ENCODE results near the gene GPD1L.

The GPD1L gene

DNA sequence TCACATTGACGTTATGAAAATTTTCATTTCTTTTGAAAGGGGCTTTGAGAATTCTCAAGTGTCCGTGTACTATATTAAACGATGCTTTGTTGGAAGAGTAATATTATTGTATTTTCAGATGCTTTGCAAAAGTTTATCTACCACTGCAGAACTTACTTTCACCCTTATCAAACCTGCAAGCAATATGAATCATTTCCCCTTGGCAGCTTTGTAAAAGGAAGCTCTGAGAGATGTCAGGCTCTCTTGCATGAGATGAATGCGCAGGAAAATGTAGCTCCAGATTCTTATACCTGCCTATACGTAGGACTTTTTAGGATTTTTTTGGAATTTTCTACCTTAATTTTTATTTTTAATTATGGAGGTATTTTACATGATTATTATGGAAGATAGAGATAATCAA lies 34.5 kb downstream of the GPD1L start:
- no peak for DNase-seq

GRCh38 chr3:32143849-32144757 lies 37.7 kb downstream of the GPD1L start:
- DNase-seq: peak; percentile 31 to 60

DNA sequence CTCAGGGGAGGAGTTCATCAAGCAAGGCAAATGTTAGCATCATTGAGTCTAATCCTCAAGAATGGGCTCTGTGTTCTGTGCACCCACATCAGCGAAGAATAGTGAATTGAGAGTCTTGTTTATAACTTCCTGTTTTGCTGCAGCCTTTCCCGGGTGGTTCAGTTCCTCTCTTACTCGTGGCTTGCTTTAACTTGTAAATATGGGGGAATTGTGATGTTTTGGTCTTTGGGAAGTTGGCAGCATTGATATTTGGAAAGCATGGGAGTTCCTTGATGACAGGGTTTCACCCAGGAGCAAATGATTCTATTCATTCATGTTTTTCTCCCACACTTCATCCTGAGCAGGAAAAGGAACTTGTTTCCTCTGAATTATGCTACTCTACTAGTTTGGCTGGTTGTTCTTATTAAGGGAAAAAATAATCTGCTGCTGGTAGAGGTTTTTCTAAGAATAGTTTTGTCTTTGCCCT lies 40.4 kb downstream of the GPD1L start:
- DNase-seq: no peak

DNA sequence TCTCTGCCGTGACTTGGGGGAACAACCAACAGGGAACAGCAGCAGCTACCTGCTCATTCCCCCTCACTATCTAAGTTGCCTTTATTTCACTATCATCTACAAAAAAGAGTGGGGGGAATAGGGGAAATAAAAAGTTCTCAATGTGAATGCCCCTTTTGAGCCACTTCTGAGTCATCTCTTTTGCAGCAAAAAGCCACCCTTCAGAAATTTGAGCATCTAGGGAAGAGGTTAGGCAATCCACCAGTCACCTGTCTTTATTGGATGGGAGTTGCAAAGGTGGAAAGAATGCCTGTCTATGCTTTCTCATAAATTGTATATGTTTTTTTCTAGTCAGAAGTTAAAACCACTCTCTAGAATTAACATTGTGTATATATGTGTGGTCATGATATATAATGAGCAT lies 41.1 kb downstream of the GPD1L start:
- DNase-seq: no peak

DNA sequence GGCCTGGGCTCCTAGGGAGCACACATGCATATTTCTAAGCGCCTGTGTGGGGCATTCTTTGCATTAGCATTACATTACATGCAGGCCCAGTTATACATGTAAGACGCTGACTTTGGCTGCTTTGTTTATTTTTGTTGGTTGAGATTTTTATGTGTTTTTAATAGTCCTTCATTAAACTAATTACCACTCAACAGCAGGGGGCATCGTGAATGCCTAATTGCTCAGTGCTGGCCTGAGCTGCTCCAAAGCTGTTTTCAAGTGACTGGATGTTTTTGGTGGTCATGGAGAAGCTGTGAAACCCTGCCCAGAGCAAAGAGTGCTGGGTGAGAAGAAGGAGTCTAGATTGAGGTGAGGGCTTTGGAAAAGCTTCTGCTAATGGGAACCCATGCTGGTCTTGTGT lies 41.5 kb downstream of the GPD1L start:
- DNase-seq: no peak

DNA sequence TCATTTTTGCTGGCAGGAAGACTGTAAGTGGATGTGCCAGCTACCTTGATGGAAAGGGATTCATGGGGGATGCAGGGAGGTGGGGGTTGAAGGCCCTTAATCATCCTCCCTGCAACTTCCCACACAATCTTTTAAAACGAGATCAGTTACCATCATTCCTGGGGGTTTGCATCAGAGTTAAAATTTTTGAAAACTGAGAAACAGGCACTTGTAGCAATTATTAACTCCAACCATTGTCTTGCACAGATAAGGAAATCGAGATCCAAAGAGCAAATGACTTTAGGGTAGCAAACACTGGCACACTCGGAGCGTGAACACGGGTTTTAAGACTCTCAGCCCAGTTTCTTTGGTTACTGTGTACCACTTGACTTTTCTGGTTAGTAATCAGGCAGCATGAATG lies 41.9 kb downstream of the GPD1L start:
- DNase-seq: no peak

DNA sequence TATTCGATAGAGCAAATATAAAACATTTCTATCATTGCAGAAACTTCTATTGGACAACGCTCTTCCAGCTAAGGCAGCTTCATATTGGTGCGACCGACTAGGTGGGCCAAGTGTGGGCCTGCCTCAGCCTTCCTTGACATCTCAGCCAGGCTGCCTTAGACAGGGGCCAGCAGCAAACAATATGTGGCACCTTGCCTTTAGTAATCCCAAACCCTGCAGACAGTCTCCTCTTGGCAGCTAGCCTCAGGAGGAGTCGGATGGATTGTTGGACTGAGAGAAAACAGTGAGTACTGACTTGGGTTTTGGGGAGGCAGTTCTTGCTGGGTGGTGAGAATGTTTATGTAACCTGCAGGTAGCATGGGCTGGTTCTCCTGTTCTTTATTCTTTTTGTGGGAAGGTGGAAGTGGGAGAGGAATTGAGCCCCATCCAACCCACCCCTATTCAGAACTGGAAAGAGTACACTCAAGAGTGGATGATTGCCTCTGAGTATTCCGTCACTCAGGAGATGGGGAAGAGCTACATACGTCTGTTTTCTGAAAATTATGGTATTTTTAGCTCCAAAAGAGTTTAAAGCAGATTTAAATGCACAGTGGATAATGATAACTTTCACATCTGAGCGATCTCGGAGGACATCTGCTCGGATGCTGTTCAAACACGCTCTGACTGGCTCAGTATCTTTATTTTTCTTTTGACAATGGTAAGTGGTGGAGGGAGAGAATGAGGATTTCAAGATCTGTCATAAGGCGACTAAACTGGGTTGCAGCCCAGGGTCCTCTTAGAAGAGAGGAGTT lies 47.2 kb downstream of the GPD1L start:
- DNase-seq: no peak

- DNase-seq: no peak
Measured at GRCh38 chr3:32154205-32154579, 47.8 kb downstream of the GPD1L start.

DNA sequence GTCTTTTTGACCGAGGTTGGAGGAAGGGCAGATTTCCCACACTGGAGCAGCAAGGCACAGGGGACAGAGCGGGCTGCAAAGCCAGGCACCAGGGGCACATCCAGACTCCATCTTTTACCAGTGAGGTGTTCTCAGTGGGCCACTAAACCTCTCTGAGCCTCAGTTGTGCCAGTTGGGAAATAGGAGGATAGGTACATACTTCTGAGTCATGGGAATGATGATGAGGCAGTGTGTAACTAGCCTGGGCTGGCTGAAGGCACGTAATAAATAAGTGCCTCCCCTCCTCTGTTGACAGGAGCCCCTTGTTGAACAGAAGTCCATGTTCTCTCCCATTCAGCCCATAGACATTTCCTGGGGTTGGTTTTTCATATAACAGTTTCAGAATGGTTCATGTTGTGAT lies 48.7 kb downstream of the GPD1L start:
- no peak for DNase-seq

- no peak for DNase-seq
Measured at GRCh38 chr3:32157600-32158264, 51.3 kb downstream of the GPD1L start.

GRCh38 chr3:32160706-32161214 lies 54.3 kb downstream of the GPD1L start:
- no peak for DNase-seq

DNA sequence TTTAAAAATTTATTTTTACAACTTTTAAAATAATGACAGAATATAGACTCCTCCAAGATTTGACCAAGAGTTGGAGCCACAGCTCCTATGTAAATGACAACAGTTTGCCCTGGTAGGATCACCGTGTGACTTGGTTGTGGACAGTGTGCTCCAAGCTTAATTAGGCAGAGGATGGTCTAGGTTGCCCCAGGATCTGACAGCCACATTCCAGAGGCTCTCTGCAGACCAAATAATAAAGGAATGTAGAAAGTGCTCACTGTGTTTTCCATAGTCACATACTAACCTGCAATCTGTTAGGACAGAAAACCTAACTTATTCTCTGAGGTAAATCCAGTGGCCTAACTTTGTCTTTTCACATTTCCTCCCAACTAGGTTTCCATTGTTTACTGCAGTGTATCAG lies 59.0 kb downstream of the GPD1L start:
- DNase-seq: no peak

GRCh38 chr3:32166654-32167053 lies 60.2 kb downstream of the GPD1L start:
- no peak for DNase-seq

DNA sequence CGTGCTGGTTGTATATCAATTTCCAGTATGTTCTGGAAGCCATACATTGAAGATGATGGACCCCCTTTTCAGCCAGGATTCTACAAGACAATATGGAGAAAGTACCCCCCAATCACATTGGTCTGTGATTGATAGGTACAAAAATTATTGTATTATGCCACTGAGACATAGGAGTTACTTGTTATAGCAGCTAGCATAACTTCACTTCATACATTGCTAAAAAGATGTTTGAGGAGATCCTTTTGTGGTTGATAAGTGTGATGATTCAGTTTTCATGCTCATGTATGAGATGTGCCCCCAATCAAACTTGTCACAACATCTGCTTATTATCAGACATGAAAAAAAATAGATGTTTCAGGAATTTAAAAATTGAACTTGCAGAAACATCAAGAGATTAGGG lies 66.0 kb downstream of the GPD1L start:
- no peak for DNase-seq

GRCh38 chr3:32175607-32176197 lies 69.3 kb downstream of the GPD1L start:
- peak; percentile 50 to 67 for DNase-seq

- peak; percentile 53 to 69 for DNase-seq
Measured at GRCh38 chr3:32176989-32177701, 70.7 kb downstream of the GPD1L start.

DNA sequence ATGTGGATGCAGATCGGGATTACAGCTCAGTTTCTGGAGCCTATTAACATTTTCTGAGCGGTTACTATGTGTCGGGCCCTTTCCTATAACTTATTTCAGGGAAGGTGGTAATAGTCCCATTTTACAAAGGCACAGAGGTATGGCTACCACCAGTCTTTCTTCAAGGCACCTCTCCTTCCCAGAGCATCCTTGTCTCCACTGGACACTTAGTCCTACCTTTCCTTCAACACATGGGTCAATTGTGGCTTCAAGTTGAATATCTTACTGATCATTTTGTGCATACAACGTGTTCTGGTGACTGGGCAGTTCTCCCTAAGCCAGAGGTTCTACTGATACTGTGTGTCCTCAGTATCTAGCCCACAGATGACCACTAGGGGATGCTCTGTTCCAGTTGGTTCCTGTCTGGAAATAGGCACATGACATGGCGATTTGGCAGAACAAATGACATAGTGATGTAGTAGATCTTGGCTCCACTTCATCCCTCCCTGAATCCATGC lies 71.3 kb downstream of the GPD1L start:
- DNase-seq: peak; percentile 53 to 71

- no peak for DNase-seq
Measured at GRCh38 chr3:32180141-32180784, 73.8 kb downstream of the GPD1L start.

GRCh38 chr3:32181365-32181764 lies 74.9 kb downstream of the GPD1L start:
- DNase-seq: no peak

DNA sequence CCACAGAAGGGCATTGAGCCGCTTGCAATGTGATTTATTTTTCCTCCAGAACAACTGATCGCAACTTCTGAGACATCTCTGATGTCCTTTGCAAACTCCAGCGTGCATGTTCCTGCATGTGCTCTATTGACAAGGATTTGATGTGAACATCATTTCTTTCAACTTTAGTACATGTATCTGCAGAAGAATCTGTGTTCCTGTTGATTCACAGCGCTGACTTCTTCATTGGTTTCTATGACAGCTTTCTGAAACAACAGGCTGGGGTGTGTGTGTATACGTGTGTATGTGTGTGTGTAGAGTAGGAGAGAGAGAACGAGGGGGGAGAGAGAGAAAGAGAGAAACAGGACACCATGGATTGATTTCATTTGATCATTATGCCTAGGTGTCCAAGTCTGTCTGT lies 75.4 kb downstream of the GPD1L start:
- no peak for DNase-seq

DNA sequence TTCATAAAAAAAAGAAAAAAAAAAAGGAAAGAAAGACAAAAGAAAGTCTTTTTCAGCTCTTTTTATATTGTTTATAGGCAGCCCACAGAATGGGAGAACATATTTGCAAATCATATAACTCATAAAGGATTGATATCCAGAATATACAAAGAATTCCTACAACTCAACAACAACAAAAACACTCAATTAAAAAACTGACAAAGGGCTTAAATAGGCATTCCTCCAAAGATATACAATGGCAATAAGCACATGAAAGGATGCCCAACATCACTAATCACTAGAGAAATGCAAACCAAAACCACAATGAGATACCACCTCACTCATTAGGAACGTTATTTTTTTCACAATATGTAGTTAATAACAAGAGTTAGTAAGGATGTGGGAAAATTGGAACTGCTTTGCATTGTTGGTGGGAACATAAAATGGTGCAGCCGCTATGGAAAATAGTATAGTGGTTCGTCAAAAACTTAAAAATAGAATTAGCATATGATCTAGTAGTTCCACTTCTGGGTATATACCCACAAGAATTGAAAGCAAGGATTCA lies 77.8 kb downstream of the GPD1L start:
- no peak for DNase-seq
